ENCODE measurements around the gene CDH13.

CDH13 gene

GRCh38 chr16:83266848-83267553, 640.2 kb downstream of the CDH13 start:
- Histone ChIP-seq H3K36me3 (ENCODE audit: control insufficient read depth in 1 of 2, insufficient read depth in 2 of 2, low read depth in 1 of 2, low read length in 2 of 2) (no peaks in the 10 kb centered on the region), H2AFZ (ENCODE audit: low read depth, low read length) (no peak overlapping the region), H3K23ac (ENCODE audit: low read length in 2 of 2) (no peak overlapping the region), H4K8ac (ENCODE audit: low read length) (no peak overlapping the region), H3K4ac (ENCODE audit: low read depth in 1 of 2, low read length in 2 of 2) (no peak overlapping the region), H3K9me3 (ENCODE audit: control insufficient read depth, low read length) (no peaks in the 10 kb centered on the region), H3K4me1 (ENCODE audit: control insufficient read depth, insufficient read depth, low read depth, low read length) (no peaks in the 10 kb centered on the region), H3K27ac (ENCODE audit: low read length, poor library complexity, severe bottlenecking) (no peak overlapping the region), H3K4me3 (ENCODE audit: insufficient read depth in 1 of 2, low read depth in 1 of 2, low read length in 2 of 2) (no peak overlapping the region), H3K9ac (ENCODE audit: low read length) (no peak overlapping the region), H2AK5ac (ENCODE audit: low read length, severe bottlenecking) (no peak overlapping the region), H2BK5ac (ENCODE audit: low read depth, low read length, poor library complexity, severe bottlenecking) (no peak overlapping the region), H2BK120ac (ENCODE audit: low read depth, low read length) (no peak overlapping the region), H2BK15ac (ENCODE audit: low read depth, poor library complexity, severe bottlenecking) (no peak overlapping the region), H3K27me3 (ENCODE audit: control insufficient read depth in 1 of 2, insufficient read depth in 1 of 2, low read length in 2 of 2) (no peaks in the 10 kb centered on the region), H4K91ac (ENCODE audit: low read length) (no peak overlapping the region), H3K4me2 (ENCODE audit: low read length, poor library complexity, severe bottlenecking) (no peak overlapping the region), H3K18ac (ENCODE audit: low read depth in 1 of 2, low read length in 2 of 2) (no peak overlapping the region), H2BK12ac (ENCODE audit: low read length in 2 of 2) (no peak overlapping the region), H3K79me1 (replicated peaks; ENCODE audit: low read length, poor library complexity, severe bottlenecking) (no peaks in the 10 kb centered on the region), H3K14ac (ENCODE audit: low read length in 2 of 2) (no peak overlapping the region)
- WGBS = 93% methylated on average over 6 of the region's 7 CpGs
- DNase-seq = no peak

- H2BK5ac ChIP-seq (ENCODE audit: low read depth, low read length, poor library complexity, severe bottlenecking) = no peak overlapping the region
- H2AK5ac ChIP-seq (ENCODE audit: low read length, severe bottlenecking) = no peak overlapping the region
- H3K4me2 ChIP-seq (ENCODE audit: low read length, poor library complexity, severe bottlenecking) = no peak overlapping the region
- no peaks in the 10 kb centered on the region for H3K36me3 ChIP-seq (ENCODE audit: control insufficient read depth in 1 of 2, insufficient read depth in 2 of 2, low read depth in 1 of 2, low read length in 2 of 2)
- H2BK120ac ChIP-seq (ENCODE audit: low read depth, low read length) = no peak overlapping the region
- no peak overlapping the region for H2BK12ac ChIP-seq (ENCODE audit: low read length in 2 of 2)
- H3K4ac ChIP-seq (ENCODE audit: low read depth in 1 of 2, low read length in 2 of 2) = no peak overlapping the region
- no peaks in the 10 kb centered on the region for H3K27me3 ChIP-seq (ENCODE audit: control insufficient read depth in 1 of 2, insufficient read depth in 1 of 2, low read length in 2 of 2)
- DNase-seq = no peak
- no peaks in the 10 kb centered on the region for H3K4me1 ChIP-seq (ENCODE audit: control insufficient read depth, insufficient read depth, low read depth, low read length)
- WGBS = over 99% methylated on average over 3 of the region's 3 CpGs
- no peak overlapping the region for H3K18ac ChIP-seq (ENCODE audit: low read depth in 1 of 2, low read length in 2 of 2)
- H3K9me3 ChIP-seq (ENCODE audit: control insufficient read depth, low read length) = no peaks in the 10 kb centered on the region
- H3K9ac ChIP-seq (ENCODE audit: low read length) = no peak overlapping the region
- H3K23ac ChIP-seq (ENCODE audit: low read length in 2 of 2) = no peak overlapping the region
- H2BK15ac ChIP-seq (ENCODE audit: low read depth, poor library complexity, severe bottlenecking) = no peak overlapping the region
- no peak overlapping the region for H2AFZ ChIP-seq (ENCODE audit: low read depth, low read length)
- no peak overlapping the region for H4K8ac ChIP-seq (ENCODE audit: low read length)
- no peak overlapping the region for H3K4me3 ChIP-seq (ENCODE audit: insufficient read depth in 1 of 2, low read depth in 1 of 2, low read length in 2 of 2)
- no peak overlapping the region for H3K27ac ChIP-seq (ENCODE audit: low read length, poor library complexity, severe bottlenecking)
- H3K79me1 ChIP-seq (replicated peaks; ENCODE audit: low read length, poor library complexity, severe bottlenecking) = no peaks in the 10 kb centered on the region
- H4K91ac ChIP-seq (ENCODE audit: low read length) = no peak overlapping the region
- no peak overlapping the region for H3K14ac ChIP-seq (ENCODE audit: low read length in 2 of 2)
These were observed 641.4 kb downstream of the CDH13 start for GRCh38 chr16:83268169-83268568.

- H3K9me3 ChIP-seq (ENCODE audit: control insufficient read depth, low read length) = no peaks in the 10 kb centered on the region
- DNase-seq = no peak
- no peak overlapping the region for H2BK12ac ChIP-seq (ENCODE audit: low read length in 2 of 2)
- no peak overlapping the region for H3K14ac ChIP-seq (ENCODE audit: low read length in 2 of 2)
- H3K27me3 ChIP-seq (ENCODE audit: control insufficient read depth in 1 of 2, insufficient read depth in 1 of 2, low read length in 2 of 2) = no peaks in the 10 kb centered on the region
- no peak overlapping the region for H3K27ac ChIP-seq (ENCODE audit: low read length, poor library complexity, severe bottlenecking)
- H2AK5ac ChIP-seq (ENCODE audit: low read length, severe bottlenecking) = no peak overlapping the region
- H3K18ac ChIP-seq (ENCODE audit: low read depth in 1 of 2, low read length in 2 of 2) = no peak overlapping the region
- no peak overlapping the region for H2AFZ ChIP-seq (ENCODE audit: low read depth, low read length)
- no peaks in the 10 kb centered on the region for H3K79me1 ChIP-seq (replicated peaks; ENCODE audit: low read length, poor library complexity, severe bottlenecking)
- no peak overlapping the region for H3K23ac ChIP-seq (ENCODE audit: low read length in 2 of 2)
- no peak overlapping the region for H2BK5ac ChIP-seq (ENCODE audit: low read depth, low read length, poor library complexity, severe bottlenecking)
- H3K4me1 ChIP-seq (ENCODE audit: control insufficient read depth, insufficient read depth, low read depth, low read length) = no peaks in the 10 kb centered on the region
- no peak overlapping the region for H4K91ac ChIP-seq (ENCODE audit: low read length)
- no peak overlapping the region for H2BK120ac ChIP-seq (ENCODE audit: low read depth, low read length)
- no peak overlapping the region for H3K4me2 ChIP-seq (ENCODE audit: low read length, poor library complexity, severe bottlenecking)
- no peak overlapping the region for H2BK15ac ChIP-seq (ENCODE audit: low read depth, poor library complexity, severe bottlenecking)
- H3K9ac ChIP-seq (ENCODE audit: low read length) = no peak overlapping the region
- no peak overlapping the region for H3K4me3 ChIP-seq (ENCODE audit: insufficient read depth in 1 of 2, low read depth in 1 of 2, low read length in 2 of 2)
- no peaks in the 10 kb centered on the region for H3K36me3 ChIP-seq (ENCODE audit: control insufficient read depth in 1 of 2, insufficient read depth in 2 of 2, low read depth in 1 of 2, low read length in 2 of 2)
- H4K8ac ChIP-seq (ENCODE audit: low read length) = no peak overlapping the region
- no peak overlapping the region for H3K4ac ChIP-seq (ENCODE audit: low read depth in 1 of 2, low read length in 2 of 2)
These were observed 642.3 kb downstream of the CDH13 start for GRCh38 chr16:83269048-83269447.

- no peak overlapping the region for H3K14ac ChIP-seq (ENCODE audit: low read length in 2 of 2)
- no peak overlapping the region for H3K23ac ChIP-seq (ENCODE audit: low read length in 2 of 2)
- no peaks in the 10 kb centered on the region for H3K4me1 ChIP-seq (ENCODE audit: control insufficient read depth, insufficient read depth, low read depth, low read length)
- H3K4ac ChIP-seq (ENCODE audit: low read depth in 1 of 2, low read length in 2 of 2) = no peak overlapping the region
- no peaks in the 10 kb centered on the region for H3K27me3 ChIP-seq (ENCODE audit: control insufficient read depth in 1 of 2, insufficient read depth in 1 of 2, low read length in 2 of 2)
- no peaks in the 10 kb centered on the region for H3K9me3 ChIP-seq (ENCODE audit: control insufficient read depth, low read length)
- no peak overlapping the region for H2AFZ ChIP-seq (ENCODE audit: low read depth, low read length)
- no peak for DNase-seq
- no peak overlapping the region for H4K91ac ChIP-seq (ENCODE audit: low read length)
- no peak overlapping the region for H2BK120ac ChIP-seq (ENCODE audit: low read depth, low read length)
- H3K79me1 ChIP-seq (replicated peaks; ENCODE audit: low read length, poor library complexity, severe bottlenecking) = no peaks in the 10 kb centered on the region
- 18% methylated on average over 1 of the region's 2 CpGs for WGBS
- H4K8ac ChIP-seq (ENCODE audit: low read length) = no peak overlapping the region
- no peak overlapping the region for H2AK5ac ChIP-seq (ENCODE audit: low read length, severe bottlenecking)
- H3K4me2 ChIP-seq (ENCODE audit: low read length, poor library complexity, severe bottlenecking) = no peak overlapping the region
- H2BK15ac ChIP-seq (ENCODE audit: low read depth, poor library complexity, severe bottlenecking) = no peak overlapping the region
- H3K9ac ChIP-seq (ENCODE audit: low read length) = no peak overlapping the region
- H2BK5ac ChIP-seq (ENCODE audit: low read depth, low read length, poor library complexity, severe bottlenecking) = no peak overlapping the region
- no peak overlapping the region for H3K27ac ChIP-seq (ENCODE audit: low read length, poor library complexity, severe bottlenecking)
- H3K36me3 ChIP-seq (ENCODE audit: control insufficient read depth in 1 of 2, insufficient read depth in 2 of 2, low read depth in 1 of 2, low read length in 2 of 2) = no peaks in the 10 kb centered on the region
- H3K18ac ChIP-seq (ENCODE audit: low read depth in 1 of 2, low read length in 2 of 2) = no peak overlapping the region
- no peak overlapping the region for H3K4me3 ChIP-seq (ENCODE audit: insufficient read depth in 1 of 2, low read depth in 1 of 2, low read length in 2 of 2)
- no peak overlapping the region for H2BK12ac ChIP-seq (ENCODE audit: low read length in 2 of 2)
These were observed 642.8 kb downstream of the CDH13 start for GRCh38 chr16:83269541-83269940.
